Stimulated activated naive CD8-positive, alpha-beta T cell treated with anti-CD3 and anti-CD28 coated beads, Interleukin-15, Interleukin-2, amounts not matched to agents 100 ng/mL and 50 ng/mL, for 24 hours (primary cell): ENCODE results near the gene EPC1.
"Not testable (repeated sequence)": the region's sequence is repeated elsewhere in the genome, so short reads cannot be mapped to it uniquely, and the experiment has no call there.

Source experiments
- H3K27ac Mint-ChIP-seq: one replicate; pipeline ENCODE4 v1.8.0; 2021; ENCODE audit warnings: mild to moderate bottlenecking, mixed read lengths
- H3K27me3 Mint-ChIP-seq: one replicate; pipeline ENCODE4 v1.8.0; 2021; ENCODE audit warnings: mixed read lengths
- H3K36me3 Mint-ChIP-seq: one replicate; pipeline ENCODE4 v1.8.0; 2021; ENCODE audit warnings: low read depth, mixed read lengths
- H3K4me1 Mint-ChIP-seq: one replicate; pipeline ENCODE4 v1.8.0; 2021; ENCODE audit warnings: low read depth, mixed read lengths
- H3K4me3 Mint-ChIP-seq: one replicate; pipeline ENCODE4 v1.8.0; 2021; ENCODE audit warnings: mild to moderate bottlenecking, mixed read lengths
- H3K9me3 Mint-ChIP-seq: one replicate; pipeline ENCODE4 v1.8.0; 2021; ENCODE audit warnings: mixed read lengths

The EPC1 gene

DNA sequence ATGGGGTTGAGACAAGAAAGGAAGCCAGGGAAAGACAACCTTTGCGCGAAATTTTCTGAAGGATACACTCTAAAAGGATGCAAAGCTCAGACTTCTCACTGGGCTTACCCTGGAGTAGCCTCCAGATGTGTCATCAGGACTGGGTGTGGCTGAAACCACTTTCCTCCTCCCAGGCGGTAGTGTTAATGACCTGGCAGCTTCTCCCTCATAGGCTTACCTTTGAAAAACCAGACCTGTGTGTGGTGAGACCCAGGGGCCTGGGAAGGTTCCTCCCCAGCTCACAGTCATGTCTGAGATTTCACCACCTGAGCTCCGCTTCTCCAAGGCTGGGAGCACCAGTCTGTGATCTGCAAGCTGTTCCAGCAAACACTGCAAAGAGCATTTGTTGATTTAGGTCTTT lies 93.7 kb downstream of the EPC1 start:
- Mint-ChIP-seq H3K27me3 (no peaks in the 10 kb centered on the region), H3K4me3 (no peak overlapping the region), H3K4me1 (peaks cover 40% of the 10 kb centered on the region), H3K27ac (no peak overlapping the region), H3K9me3 (no peaks in the 10 kb centered on the region), H3K36me3 (no peaks in the 10 kb centered on the region)

DNA sequence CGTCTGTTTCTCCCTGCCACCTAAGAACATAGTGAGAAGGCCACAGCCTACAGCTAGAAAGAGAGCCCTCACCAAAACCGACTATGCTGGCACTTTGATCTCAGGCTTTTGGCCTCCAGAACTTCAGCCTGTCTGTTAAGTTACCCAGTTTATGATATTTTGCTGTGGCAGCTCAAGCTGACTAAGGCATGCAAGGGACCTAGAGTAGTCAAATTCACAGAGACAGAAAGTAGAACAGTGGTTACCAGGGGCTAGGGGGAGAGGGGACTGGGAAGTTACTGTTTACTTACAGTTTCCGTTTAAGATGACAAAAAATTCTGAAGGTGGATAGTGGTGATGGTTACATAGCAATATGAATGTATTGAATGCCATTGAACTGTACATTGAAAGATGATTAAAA lies 96.5 kb downstream of the EPC1 start:
- H3K4me3 Mint-ChIP-seq, H3K36me3 Mint-ChIP-seq, H3K9me3 Mint-ChIP-seq, H3K27me3 Mint-ChIP-seq: not testable (repeated sequence)
- Mint-ChIP-seq H3K4me1 (peaks cover 40% of the 10 kb centered on the region), H3K27ac (peak overlapping the region; percentile 80)

DNA sequence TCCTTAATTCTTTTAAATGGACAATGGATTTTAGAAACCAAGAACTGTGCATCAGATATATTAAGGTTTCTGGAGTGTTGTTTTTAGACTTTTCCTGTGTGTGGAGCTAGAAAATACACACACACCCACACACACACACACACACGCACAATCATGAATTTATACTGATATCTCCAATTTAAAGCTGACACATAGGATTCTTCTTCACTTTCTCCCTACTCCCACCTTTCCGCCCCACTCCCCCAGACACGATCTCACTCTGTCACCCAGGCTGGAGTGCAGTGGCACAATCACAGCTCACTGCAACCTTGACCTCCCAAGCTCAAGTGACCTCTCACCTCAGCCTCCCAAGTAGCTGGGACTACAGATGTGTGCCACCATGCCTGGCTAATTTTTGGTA lies 100.3 kb downstream of the EPC1 start:
- peaks cover 53% of the 10 kb centered on the region for H3K4me1 Mint-ChIP-seq
- peaks cover 4% of the 10 kb centered on the region for H3K27me3 Mint-ChIP-seq
- no peak overlapping the region for H3K27ac Mint-ChIP-seq
- H3K9me3 Mint-ChIP-seq, result no peaks in the 10 kb centered on the region
- peaks cover 6% of the 10 kb centered on the region for H3K36me3 Mint-ChIP-seq
- no peak overlapping the region for H3K4me3 Mint-ChIP-seq

DNA sequence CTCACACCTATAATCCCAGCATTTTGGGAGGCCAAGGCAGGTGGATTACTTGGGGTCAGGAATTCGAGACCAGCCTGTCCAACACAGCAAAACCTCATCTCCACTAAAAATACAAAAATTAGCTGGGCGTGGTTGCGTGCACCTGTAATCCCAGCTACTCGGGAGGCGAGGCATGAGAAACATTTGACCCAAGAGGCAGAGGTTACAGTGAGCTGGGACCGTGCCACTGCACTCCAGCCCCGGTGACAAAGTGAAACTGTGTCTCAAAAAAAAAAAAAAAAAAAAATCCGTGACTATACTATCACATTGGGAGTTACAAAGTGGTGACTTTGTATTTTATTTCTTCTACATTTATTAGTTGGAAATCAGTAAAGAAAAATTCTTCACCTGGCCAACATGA lies 101.2 kb downstream of the EPC1 start:
- Mint-ChIP-seq H3K27ac (no peak overlapping the region), H3K4me1 (peaks cover 44% of the 10 kb centered on the region), H3K36me3 (peaks cover 6% of the 10 kb centered on the region), H3K4me3 (no peak overlapping the region), H3K27me3 (peaks cover 4% of the 10 kb centered on the region), H3K9me3 (no peaks in the 10 kb centered on the region)

DNA sequence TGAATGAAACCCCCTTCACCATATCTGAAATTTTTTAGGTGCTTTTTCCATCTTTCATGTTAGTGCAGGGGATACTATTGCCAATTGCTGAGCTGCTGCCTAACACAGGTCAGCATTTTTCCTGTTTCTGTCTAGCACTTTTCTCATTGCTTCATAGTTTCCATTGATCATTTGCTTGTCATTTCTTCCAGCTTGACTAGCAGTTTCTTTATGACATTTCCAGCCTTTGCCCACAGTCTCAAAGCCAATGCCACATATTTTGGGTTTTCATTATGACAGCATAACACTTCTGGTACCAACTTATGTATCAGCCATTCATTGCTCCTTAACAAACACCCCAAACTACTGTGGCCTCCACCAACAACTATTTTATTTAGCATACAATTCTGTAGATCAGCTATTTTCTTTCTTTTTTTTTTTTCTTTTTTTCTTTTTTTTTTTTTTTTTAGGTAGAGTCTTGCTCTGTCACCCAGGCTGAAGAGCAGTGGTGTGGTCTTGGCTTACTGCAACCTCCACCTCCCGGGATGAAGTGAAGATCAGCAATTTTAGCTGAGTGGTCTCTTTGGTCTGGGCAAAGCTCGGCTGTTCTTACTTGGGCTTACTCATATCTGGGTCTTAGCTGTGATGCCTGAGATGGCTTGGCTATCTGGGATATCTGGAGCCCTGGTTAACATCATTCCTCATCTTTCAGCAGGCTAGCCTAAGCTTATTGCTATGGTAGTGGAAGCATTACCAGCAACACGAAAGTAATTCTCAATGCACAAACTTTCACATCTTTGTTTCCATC lies 102.3 kb downstream of the EPC1 start:
- Mint-ChIP-seq H3K36me3 (peaks cover 6% of the 10 kb centered on the region), H3K4me3 (peak overlapping the region; percentile 77), H3K9me3 (no peaks in the 10 kb centered on the region), H3K4me1 (peaks cover 33% of the 10 kb centered on the region), H3K27ac (peak overlapping the region; percentile 95), H3K27me3 (peaks cover 4% of the 10 kb centered on the region)

DNA sequence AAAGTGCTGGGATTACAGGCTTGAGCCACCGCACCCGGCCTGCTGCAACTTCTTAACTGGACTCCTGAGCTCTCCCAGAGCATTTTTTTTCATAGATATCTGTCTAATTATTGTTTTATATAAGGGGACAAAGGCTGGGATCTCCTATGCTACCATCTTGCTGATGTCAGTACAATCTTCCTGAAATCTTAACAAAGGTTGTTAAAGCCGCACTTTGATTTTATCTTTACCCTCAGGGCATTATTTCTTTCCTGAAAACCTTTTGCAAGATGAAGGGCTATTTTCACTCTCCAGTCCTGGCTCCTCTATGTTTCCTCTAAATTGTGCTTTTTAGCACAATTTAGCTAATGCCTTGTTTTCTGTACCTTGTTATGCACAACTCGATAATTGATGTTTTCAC lies 102.9 kb downstream of the EPC1 start:
- Mint-ChIP-seq H3K36me3 (peaks cover 6% of the 10 kb centered on the region), H3K27me3 (peaks cover 4% of the 10 kb centered on the region), H3K9me3 (no peaks in the 10 kb centered on the region), H3K27ac (peak overlapping the region; percentile 95), H3K4me3 (peak overlapping the region; percentile 77), H3K4me1 (peaks cover 30% of the 10 kb centered on the region)

DNA sequence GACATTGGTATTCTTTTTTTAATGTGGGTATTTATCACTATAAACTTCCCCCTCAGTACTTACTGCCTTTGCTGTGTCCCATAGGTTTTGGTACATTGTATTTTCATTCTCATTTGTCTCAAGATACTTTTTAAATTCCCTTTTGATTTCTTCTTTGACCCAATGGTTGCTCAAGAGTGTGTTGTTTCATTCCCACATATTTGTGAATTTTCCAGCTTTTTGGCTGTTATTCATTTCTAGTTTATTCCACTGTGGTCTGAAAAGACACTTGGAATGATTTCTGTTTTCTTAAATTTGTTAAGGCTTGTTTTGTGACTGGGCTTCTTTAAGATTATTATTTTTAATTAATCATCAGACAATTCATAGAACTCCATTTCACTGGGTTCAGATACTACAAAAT lies 105.0 kb downstream of the EPC1 start:
- Mint-ChIP-seq H3K27me3 (peaks cover 4% of the 10 kb centered on the region), H3K27ac (no peak overlapping the region), H3K9me3 (no peaks in the 10 kb centered on the region), H3K4me3 (no peak overlapping the region), H3K36me3 (peaks cover 6% of the 10 kb centered on the region), H3K4me1 (peaks cover 27% of the 10 kb centered on the region)

DNA sequence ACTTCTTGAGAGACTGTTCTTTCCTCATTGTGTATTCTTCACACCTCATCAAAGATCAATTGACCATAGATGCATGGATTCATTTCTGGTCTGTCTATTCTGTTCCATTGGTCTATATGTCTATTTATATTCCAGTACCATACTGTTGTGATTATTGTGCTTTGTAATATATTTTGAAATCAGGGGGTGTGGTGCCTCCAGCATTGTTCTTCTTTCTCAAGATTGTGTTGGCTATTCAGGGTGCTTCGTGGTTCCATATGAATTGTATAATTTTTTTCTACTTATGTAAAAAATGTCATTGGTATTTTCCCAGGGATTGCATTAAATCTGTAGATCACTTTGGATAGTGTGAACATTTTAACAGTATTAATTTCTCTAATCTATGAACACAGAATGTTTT lies 106.5 kb downstream of the EPC1 start:
- H3K27me3 Mint-ChIP-seq, result peaks cover 4% of the 10 kb centered on the region
- H3K4me1 Mint-ChIP-seq, result peaks cover 20% of the 10 kb centered on the region
- no peak overlapping the region for H3K27ac Mint-ChIP-seq
- H3K4me3 Mint-ChIP-seq, result no peak overlapping the region
- no peaks in the 10 kb centered on the region for H3K9me3 Mint-ChIP-seq
- peaks cover 6% of the 10 kb centered on the region for H3K36me3 Mint-ChIP-seq

DNA sequence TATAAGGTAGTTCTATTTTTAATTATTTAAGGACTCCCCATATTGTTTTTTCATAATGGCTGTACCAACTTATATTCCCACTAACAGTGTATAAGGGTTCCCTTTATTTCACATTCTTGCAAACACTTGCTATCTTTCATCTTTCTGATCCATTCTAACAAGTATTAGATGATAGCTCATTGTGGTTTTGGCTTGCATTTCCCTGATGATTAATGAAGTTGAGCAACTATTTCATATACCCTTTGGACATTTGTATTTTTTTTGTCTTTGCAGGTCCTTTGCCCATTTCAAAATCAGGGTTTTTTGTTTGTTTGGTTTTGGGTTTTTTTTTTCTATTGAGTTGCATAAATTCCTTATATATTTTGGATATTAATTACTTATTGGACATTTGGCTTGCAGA lies 107.2 kb downstream of the EPC1 start:
- H3K4me3 Mint-ChIP-seq, result no peak overlapping the region
- peaks cover 4% of the 10 kb centered on the region for H3K27me3 Mint-ChIP-seq
- H3K4me1 Mint-ChIP-seq, result peaks cover 15% of the 10 kb centered on the region
- no peak overlapping the region for H3K27ac Mint-ChIP-seq
- H3K36me3 Mint-ChIP-seq, result peaks cover 6% of the 10 kb centered on the region
- no peaks in the 10 kb centered on the region for H3K9me3 Mint-ChIP-seq

DNA sequence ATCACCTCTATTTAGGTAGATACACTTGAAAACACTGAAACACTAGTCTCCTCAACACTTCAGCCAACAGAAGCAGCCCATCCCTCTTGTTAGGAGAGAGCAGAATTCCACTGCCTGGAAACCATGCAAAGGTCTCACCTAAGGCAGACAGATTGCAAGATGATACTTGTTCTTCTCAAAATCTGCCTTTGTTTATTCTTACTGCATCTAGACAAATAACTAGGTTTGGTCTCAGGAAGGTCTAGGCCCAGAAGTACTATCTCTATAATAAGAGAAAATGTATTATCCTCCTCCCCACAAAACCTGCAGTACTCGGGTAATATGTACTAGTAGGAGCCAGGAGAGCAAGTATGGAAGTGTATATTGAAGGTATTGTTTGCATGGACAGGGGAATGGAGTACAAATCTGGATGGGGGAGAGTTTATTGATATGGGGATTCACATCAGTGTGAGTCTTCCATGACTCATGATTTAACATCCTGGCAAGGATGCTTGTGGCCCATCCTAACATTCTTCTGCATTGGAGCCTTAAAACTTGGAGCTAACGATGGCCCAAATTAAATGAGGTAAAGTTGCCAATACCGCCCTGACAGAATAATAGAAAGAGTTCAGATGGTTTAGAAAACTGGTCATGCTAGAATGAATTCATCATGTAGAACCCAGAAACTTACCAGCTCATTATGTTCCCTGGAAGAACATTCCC lies 109.2 kb downstream of the EPC1 start:
- H3K27me3 Mint-ChIP-seq, result no peaks in the 10 kb centered on the region
- H3K36me3 Mint-ChIP-seq, result no peaks in the 10 kb centered on the region
- no peak overlapping the region for H3K4me3 Mint-ChIP-seq
- no peaks in the 10 kb centered on the region for H3K9me3 Mint-ChIP-seq
- no peak overlapping the region for H3K27ac Mint-ChIP-seq
- H3K4me1 Mint-ChIP-seq, result no peaks in the 10 kb centered on the region

DNA sequence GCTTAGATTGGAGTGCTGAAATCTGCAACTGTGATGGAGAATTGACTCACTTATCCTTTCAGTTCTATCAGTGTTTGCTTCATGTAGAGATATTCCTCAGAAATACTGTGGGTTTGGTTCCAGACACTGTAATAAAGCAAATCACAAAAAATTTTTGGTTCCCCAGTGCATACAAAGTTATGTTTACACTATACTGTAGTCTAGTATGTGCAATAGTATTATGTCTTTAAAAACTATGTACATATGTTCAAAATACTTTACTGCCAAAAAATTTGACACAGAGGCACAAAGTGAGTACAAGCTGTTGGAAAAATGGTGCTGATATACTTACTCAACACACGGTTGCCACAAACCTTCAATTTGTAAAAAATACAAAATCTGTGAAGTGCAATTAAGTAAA lies 112.5 kb downstream of the EPC1 start:
- no peaks in the 10 kb centered on the region for H3K9me3 Mint-ChIP-seq
- no peaks in the 10 kb centered on the region for H3K36me3 Mint-ChIP-seq
- H3K27ac Mint-ChIP-seq, result no peak overlapping the region
- H3K4me1 Mint-ChIP-seq, result no peaks in the 10 kb centered on the region
- no peak overlapping the region for H3K4me3 Mint-ChIP-seq
- H3K27me3 Mint-ChIP-seq, result no peaks in the 10 kb centered on the region

DNA sequence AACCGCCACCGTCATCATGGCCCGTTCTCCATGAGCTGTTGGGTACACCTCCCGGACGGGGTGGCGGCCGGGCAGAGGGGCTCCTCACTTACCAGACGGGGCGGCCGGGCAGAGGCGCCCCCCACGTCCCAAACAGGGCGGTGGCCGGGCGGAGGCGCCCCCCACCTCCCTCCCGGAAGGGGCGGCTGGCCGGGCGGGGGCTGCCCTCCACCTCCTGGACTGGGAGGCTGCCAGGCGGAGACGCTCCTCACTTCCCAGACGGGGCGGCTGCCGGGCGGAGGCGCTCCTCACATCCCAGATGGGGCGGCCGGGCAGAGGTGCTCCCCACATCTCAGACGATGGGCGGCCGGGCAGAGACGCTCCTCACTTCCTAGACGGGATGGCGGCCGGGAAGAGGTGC lies 113.6 kb downstream of the EPC1 start:
- H3K27ac Mint-ChIP-seq, H3K36me3 Mint-ChIP-seq, H3K4me1 Mint-ChIP-seq, H3K4me3 Mint-ChIP-seq, H3K9me3 Mint-ChIP-seq, H3K27me3 Mint-ChIP-seq: not testable (repeated sequence)

DNA sequence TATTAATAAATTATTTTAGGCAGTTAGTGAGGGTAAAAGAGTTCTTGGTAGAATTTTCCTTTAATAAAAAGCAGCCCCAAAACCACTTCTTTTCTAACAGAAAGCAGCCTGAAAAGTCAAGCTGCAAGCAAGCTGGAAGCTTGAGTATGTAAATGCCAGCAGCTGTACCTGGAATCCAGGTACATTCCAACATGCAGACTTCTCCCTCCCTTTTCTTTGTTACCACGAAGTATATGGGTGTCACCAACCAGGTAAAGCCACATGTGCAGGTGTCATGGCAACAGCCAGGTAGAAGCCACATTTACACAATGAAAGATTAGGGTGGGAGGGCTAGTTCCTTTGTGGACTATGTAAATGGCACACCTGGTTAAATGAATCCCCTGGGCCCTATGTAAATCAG lies 114.6 kb downstream of the EPC1 start:
- no peaks in the 10 kb centered on the region for H3K4me1 Mint-ChIP-seq
- no peaks in the 10 kb centered on the region for H3K27me3 Mint-ChIP-seq
- no peak overlapping the region for H3K27ac Mint-ChIP-seq
- no peaks in the 10 kb centered on the region for H3K36me3 Mint-ChIP-seq
- no peaks in the 10 kb centered on the region for H3K9me3 Mint-ChIP-seq
- no peak overlapping the region for H3K4me3 Mint-ChIP-seq

DNA sequence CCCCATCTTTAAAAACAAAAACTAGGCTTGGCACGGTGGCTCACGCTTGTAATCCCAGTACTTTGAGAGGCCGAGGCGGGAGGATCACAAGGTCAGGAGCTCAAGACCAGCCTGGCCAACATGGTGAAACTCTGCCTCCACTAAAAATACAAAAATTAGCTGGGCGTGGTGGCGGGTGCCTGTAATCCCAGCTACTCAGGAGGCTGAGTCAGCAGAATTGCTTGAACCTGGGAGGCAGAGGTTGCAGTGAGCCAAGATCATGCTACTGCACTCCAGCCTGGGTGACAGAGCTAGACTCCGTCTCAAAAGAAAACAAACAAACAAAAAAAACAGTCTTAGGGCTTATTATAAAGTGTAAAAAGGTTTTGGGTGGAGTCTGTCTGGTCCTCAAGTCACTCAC lies 117.2 kb downstream of the EPC1 start:
- not testable (repeated sequence) for H3K27ac Mint-ChIP-seq, H3K36me3 Mint-ChIP-seq, H3K9me3 Mint-ChIP-seq, H3K27me3 Mint-ChIP-seq, H3K4me3 Mint-ChIP-seq, H3K4me1 Mint-ChIP-seq

DNA sequence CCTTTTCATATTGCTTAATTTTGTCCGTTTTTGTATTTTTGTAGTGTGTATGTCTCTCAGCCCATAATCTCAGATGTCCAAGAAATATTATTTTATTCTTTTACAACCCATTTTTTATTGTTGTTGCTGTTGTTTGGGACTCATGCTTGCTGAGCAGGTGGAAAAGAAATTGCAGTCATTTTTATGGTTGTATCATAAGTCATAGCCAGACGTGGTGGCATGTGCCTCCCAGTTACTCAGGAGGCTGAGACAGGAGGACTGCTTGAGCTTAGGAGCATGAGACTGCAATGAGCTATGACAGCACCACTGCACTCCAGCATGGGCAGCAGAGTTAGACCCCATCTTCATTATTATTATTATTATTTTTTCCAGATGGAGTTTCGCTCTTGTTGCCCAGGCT lies 117.8 kb downstream of the EPC1 start:
- Mint-ChIP-seq H3K27me3 (no peaks in the 10 kb centered on the region), H3K4me1 (no peaks in the 10 kb centered on the region)

DNA sequence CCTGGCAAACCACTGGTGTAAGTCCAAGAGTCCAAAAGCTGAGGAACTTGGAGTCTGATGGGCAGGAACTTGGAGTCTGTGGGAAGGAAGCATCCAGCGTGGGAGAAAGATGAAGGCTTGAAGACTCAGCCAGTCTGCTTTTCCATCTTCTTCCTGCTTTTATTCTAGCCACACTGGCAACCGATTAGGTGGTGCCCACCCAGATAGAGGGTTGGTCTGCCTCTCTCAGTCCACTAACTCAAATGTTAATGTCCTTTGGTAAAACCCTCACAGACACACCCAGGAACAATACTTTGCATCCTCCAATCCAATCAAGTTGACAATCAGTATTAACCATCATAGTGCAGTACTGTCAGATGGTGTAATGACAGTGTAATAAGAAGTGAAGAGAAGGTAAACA lies 119.2 kb downstream of the EPC1 start:
- no peak overlapping the region for H3K27ac Mint-ChIP-seq
- no peaks in the 10 kb centered on the region for H3K9me3 Mint-ChIP-seq
- no peaks in the 10 kb centered on the region for H3K4me1 Mint-ChIP-seq
- no peaks in the 10 kb centered on the region for H3K27me3 Mint-ChIP-seq
- no peaks in the 10 kb centered on the region for H3K36me3 Mint-ChIP-seq
- no peak overlapping the region for H3K4me3 Mint-ChIP-seq

More for the DNA sequence above, 117.8 kb downstream of the EPC1 start:
- Mint-ChIP-seq H3K9me3 (no peaks in the 10 kb centered on the region), H3K27ac (no peak overlapping the region), H3K4me3 (no peak overlapping the region), H3K36me3 (no peaks in the 10 kb centered on the region)
